Nucleus accumbens (tissue), 56 donors: ENCODE measurements around the gene DLGAP5.

Experiments used
- DNase-seq, 56 donors: peaks; one replicate each; lab custom pipeline; 2025; lab: John Stamatoyannopoulos, UW

Gene DLGAP5

DNA sequence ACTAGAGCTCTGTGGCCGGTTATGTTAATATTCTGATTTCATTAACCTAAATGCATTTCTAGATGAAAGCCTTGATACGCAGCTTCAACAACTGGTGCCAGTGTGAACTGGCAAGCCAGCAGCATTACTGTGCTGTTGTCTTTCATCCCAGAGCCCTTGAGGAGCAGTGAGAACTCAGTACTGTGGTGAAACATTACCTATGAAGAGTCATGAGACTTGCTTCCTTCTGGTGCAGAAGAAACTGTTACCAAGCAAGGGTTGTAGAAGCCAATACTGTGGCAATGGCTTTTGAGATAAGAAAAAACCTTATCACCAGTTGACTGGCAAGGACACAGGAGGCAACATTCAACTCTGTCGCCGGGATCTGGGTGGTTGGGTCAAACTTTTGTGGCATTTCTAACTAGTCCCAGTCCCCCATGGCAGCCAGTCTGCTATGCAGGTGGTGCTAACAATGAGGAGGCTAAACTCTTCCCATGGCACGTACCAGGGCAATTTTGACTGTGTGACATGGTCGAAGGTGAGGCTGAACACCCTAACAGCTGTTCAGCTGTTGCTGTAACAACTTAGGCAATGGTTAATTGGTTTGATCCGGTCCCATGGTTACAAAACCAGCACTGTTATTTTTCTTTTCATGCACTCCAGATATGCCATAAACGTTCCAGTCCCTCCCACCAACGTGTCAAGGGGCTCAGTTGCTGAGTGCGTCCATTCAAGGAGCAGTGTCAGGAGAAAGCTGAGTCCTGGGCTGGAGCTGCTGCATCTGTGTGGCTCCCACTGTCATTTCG lies 74.9 kb downstream of the DLGAP5 start:
- DNase-seq, result no peak

DNA sequence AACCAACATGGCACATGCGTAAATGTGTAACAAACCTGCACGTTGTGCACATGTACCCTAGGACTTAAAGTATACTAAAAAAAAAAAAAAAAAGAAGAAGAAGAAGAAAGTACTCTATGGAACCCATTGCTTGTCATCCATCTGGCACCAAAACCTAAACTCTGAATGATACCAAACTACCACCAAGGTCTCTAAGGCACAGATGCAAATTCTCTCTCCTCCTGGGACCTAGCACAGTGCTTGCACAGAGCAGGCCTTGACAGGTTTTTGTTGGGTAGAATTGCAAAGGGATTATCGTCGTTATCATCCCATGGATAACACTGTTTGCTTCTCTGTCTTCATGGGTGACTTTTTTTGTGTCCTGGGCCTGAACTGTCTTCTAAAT lies 75.5 kb downstream of the DLGAP5 start:
- DNase-seq, result no peak

DNA sequence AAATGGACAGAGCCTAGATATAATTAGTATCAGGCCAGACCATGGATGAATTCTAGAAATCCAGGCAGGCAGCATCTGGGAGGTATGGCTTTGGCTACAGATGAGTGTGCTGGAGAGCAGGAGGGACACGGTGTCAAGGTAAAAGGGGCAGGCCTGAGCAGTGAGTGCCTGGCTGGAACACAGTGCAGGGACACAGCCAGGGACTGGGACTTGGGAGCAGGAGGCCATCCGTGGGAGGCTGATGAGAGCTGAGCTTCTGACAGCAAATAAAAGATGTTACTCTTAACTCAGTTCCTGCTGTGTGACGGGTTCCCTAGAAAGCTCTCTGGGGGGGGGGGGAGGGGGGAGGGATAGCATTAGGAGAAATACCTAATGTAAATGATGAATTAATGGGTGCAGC lies 75.9 kb downstream of the DLGAP5 start:
- no peak for DNase-seq

DNA sequence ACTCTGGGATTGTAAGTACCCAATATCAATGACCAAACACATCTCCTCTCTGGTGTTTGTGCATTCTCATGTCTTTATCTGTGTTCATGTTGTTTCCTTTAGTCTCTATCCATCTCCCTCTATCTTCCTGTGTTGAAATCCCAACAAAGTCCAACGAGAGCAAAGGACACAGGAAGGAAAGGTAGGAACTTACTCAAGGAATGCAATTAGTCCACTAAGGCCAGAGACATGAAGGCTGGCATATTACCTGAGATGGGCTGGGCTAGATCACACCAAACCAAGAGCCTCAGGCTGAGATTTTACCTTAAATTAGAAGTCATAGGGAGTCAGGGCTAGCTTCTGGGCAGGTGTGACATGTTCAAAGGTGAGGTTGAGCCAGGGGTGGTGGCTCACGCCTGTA lies 76.7 kb downstream of the DLGAP5 start:
- DNase-seq, result no peak

DNA sequence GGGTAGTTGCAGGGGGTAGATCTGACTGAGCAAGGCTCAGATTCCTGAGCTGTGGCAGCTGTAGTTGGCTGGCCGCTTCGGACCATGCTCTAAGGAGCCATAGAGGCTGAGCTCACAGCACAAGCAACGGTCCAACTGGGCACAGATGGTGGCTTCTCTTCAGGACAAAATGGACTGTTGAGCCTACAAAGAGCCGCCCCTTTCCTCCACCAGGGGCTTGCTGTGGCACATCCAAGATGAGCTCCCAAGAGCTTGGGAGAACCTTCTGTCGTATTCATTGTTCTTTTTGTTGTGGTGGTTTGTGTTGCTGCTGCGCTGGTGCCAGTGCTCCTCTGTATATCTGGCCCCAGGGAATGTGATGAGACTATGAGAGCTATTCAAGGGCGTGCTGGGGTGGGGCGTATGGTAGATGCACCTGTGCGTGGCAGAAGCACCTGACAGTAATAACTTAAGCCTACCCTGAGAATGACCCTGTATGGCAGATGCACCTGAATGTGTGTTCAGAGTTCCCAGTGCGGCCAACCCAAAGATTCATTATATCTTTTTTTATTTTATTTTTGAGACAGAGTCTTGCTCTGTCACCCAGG lies 80.2 kb downstream of the DLGAP5 start:
- DNase-seq, result peak in 1 of 56 donors; percentile 2

DNA sequence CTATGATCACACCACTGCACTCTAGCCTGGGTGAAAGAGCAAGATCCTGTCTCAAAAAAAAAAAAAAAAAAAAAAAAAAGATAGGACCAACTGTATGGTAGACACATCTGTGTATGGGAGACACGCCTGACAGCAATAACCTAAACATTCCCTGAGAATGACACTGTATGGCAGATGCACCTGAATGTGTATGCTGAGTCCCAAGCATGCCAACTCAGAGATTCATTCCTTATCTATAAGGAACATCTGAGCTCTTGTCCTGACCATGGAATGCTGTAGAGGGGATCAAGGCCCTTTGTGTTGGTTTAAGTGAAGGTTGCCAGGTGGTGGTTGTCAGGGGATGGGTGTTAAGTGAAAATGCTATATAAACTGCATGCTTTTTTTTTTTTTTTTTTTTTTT lies 81.5 kb downstream of the DLGAP5 start:
- no peak for DNase-seq

DNA sequence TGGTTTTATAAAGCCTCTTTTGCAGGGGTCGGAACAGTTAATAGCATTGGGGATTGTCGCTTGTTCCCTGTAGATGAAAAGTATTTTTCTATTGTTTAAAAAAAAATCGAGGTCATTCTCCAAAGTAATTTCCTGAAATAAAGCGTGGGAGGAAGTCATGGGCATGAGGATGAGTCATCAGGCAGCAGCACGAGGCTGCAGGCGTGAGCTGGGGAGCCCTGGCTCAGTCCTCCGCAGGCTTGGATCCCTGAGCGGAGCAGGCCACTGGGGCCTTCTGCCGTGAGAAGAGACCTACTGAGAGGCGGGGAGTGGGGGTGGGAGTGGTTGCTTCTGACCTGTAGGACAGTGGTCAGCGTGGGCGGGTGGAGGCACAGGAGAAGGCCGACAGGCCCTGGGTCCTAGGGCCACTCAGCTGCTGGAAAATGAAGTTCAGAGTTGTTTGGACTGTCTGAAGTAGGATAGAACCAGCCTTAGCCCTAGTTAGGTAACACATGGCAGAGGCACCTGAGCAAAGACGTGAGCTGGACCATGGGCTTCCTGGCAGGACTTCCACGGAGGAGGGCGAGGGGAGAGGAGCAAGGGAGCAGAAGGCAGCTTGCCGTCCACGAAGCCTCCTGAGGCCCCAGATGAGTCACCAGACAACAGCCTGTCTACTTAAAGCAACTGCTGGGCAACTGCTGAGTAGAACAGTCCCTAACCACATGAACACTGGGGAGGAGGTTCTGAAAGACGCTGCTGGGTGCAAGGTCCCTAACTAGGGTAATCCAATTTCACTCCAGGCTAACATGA lies 83.4 kb downstream of the DLGAP5 start:
- DNase-seq, result peak in 13 of 56 donors; percentile 5 to 48 (median 15)

DNA sequence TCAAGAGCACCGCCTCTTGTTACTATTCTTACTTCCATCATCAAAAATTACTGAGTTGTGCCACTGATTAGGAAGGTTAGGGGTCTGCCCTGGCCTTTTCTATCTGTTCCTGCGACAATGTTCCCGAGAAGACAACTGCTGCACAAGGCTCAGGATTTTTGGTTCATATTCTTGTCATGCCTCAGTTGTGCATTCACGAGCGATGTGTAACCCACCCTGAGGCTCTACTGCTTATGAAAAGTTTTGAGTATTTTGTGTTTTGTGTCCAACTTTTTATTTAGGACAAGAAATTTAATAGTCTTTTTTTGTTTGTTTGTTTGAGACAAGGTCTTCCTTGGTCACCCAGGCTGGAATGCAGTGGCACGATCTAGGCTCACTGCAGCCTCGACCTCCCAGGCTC lies 85.4 kb downstream of the DLGAP5 start:
- DNase-seq, result no peak

DNA sequence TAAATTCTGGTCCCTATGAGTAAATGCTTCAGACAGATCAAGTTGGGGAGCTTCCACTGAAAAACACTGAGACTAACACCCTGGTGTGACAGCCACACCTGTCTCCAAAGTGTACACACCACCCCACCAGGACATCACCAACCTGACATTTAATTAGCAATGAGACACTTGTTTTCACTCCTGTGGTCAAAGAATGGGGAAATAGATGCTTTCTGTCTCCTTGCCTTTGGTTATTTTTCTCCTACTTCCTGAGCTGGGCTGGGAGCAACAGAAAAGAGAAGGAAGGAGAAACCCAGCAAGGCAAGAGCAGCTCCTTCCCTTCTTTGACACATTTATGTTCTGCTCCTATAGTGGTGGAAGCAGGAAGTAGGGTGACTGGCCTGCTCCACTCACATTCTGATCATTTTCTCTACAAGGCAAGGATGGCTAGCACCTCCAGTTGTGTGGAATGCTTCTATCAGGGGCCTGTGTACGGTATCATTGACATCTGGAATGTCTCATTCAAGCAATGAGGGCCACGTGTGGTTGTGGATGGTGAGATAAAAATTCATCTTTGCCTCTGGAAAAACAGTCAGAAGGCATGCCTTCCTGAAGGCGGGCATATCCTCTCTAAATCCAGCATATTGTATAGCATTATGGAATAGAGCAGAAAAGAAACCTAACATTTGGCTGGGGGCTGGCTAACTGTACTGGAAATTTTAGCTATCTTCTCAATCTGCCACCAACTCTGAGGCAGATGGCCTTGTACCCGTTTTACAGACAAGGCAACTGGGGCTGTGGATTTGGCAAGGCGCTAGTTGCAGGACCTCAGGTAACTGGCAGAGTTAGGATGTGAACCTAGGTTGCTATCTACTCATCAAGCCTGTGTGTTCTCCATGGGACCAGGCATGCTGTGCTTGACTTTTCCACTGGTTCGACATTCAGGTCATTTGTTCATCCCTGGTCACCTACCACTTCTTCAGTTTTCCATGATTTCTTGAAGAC lies 87.1 kb downstream of the DLGAP5 start:
- DNase-seq, result no peak

DNA sequence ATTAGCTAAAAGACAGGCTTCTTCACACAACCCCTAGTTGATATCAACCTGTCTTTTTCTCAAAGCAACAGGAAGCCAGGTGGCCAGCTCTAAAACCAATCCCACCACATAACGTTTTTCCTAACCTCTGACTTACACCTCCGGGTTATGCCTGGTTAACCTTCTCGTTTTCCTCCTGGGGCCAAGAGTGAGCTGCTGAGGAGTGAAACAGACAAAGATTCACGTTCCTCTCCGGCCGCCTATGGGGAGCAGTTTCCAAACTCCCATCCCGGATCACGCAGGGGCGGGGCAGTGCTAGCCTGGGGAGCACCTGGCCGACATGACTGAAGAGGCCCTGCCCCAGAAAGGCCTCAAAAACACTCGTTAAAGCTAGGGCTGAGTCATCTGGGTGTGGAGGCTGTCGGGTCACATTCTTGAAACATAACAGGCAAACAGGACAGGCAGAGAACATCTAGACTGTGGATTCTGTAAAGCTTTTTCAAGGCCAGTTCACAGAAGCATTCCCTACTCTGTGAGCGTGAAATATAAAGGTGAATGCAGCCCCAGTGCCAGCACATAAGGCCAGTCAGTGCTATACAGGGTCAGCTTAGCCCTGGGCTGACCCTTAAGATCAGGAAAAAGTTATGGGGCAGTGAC lies 88.3 kb downstream of the DLGAP5 start:
- DNase-seq, result peak in 2 of 56 donors; percentile 4

DNA sequence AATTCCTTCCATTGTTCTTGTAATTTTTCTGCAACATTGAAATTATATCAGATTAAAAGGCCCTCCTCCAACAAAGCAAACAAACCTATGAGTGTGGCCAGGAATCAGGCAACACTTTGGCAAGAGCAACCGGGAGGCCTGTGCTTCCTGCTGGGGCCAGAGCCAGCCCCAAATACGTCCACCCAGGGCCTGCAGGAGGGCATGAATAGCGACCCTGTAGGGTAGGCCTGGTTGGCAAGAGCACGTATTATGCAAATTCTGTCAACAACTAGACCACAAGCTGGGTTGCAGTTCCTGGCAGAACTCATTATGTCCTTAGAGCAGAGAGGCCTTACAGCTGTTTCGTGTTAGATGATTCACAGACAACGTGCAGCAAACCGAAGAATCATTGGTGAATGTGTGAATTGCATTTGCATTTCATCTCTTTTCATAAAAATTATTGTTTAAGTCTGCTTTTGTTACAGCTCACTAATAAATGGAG lies 89.2 kb downstream of the DLGAP5 start:
- peak in 49 of 56 donors; percentile 8 to 84 (median 50) for DNase-seq

DNA sequence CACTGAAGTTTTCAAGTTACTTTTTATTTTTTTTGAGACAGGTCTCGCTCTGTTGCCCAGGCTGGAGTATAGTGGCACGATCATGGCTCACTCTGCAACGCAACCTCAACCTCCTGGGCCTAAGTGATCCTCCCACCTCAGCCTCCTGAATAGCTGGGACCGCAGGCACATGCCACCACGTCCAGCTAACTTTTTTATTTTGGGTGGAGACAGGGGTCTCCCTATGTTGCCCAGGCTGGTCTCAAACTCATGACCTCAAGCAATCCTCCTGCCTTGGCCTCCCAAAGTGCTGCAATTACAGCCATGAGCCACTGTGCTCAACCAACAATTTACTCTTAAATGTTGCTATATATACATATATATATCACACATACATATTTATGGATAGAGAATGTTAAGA lies 89.7 kb downstream of the DLGAP5 start:
- no peak for DNase-seq

DNA sequence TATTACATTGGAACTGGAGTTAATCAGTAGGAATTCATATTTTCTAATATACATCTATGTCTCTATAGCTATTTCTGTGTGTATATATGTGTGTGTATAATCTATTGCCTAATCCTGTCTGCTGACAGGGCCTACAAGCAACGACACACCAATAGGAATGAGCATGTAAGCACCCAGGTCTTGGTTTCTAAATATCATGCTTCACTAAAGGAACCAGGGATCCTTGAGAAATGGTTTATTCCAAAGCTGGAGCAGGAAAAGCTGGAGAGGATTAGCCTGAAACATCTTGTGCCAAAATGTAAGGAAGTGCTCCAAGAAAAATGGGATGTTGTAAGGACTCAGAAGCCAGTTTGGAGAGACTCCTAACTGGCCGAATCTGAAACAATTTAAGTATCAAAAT lies 91.6 kb downstream of the DLGAP5 start:
- no peak for DNase-seq

DNA sequence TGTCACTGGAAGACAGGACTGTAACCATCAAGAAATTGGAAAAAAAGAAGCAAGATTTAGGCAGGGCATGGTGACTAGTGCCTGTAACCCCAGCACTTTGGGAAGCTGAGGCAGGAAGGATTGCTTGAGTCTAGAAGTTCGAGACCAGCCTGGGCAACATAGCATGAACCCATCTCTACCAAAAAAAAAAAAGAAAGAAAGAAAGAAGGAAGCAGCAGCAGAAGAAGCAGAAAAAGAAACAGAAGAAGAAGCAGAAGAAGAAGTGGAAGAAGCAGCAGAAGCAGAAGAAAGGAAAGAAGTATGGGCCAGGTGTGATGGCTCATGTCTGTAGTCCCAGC lies 92.9 kb downstream of the DLGAP5 start:
- no peak for DNase-seq
